Measurements from ENCODE around the gene TMEM203. TPM values are rescaled to one million over a fixed set of nuclear protein-coding genes. Genes with fewer than 3 reads are reported as not detected.
"Not testable (repeated sequence)": the region's sequence is repeated elsewhere in the genome, so short reads cannot be mapped to it uniquely, and the experiment has no call there.

The TMEM203 gene
- total RNA-seq, 1 donor from 2014 or later, result 24.3 TPM

- Histone ChIP-seq H3K27ac (no peak overlapping the region), H3K9me3 (no peaks in the 10 kb centered on the region), H3K4me3 (no peak overlapping the region), H3K27me3 (no peaks in the 10 kb centered on the region), H3K36me3 (peaks cover 14 to 20% of the 10 kb centered on the region in 2 donors), H3K4me1 (peaks cover 13 to 14% of the 10 kb centered on the region in 2 donors)
- intact Hi-C loops (cut with DNase I), result no loop called here
- no peak for DNase-seq (ENCODE audit: low spot score in 2 of 2)
- no peak for TF ChIP-seq CTCF (IDR thresholded peaks at IDR 0.05)
Measured at GRCh38 chr9:137245450-137246421, 40.3 kb upstream of the TMEM203 start.

- Histone ChIP-seq H3K4me3 (no peak overlapping the region), H3K27me3 (no peaks in the 10 kb centered on the region), H3K9me3 (no peaks in the 10 kb centered on the region), H3K36me3 (peaks cover 14 to 20% of the 10 kb centered on the region in 2 donors), H3K27ac (no peak overlapping the region), H3K4me1 (peaks cover 13 to 16% of the 10 kb centered on the region in 2 donors)
- DNase-seq (ENCODE audit: low spot score in 2 of 2), result no peak
- intact Hi-C loops (cut with DNase I), result no loop called here
- TF ChIP-seq CTCF (IDR thresholded peaks at IDR 0.05), result no peak
Measured at GRCh38 chr9:137244486-137245449, 39.3 kb upstream of the TMEM203 start.

- H3K27me3 ChIP-seq, result no peaks in the 10 kb centered on the region
- H3K36me3 ChIP-seq, result peaks cover 14 to 20% of the 10 kb centered on the region in 2 donors
- peaks cover 13 to 21% of the 10 kb centered on the region in 2 donors for H3K4me1 ChIP-seq
- intact Hi-C loops (cut with DNase I), result no loop called here
- H3K4me3 ChIP-seq, result no peak overlapping the region
- DNase-seq (ENCODE audit: low spot score in 2 of 2), result no peak
- H3K27ac ChIP-seq, result no peak overlapping the region
- no peaks in the 10 kb centered on the region for H3K9me3 ChIP-seq
- no peak for TF ChIP-seq CTCF (IDR thresholded peaks at IDR 0.05)
Measured at GRCh38 chr9:137243626-137244485, 38.4 kb upstream of the TMEM203 start.

DNA sequence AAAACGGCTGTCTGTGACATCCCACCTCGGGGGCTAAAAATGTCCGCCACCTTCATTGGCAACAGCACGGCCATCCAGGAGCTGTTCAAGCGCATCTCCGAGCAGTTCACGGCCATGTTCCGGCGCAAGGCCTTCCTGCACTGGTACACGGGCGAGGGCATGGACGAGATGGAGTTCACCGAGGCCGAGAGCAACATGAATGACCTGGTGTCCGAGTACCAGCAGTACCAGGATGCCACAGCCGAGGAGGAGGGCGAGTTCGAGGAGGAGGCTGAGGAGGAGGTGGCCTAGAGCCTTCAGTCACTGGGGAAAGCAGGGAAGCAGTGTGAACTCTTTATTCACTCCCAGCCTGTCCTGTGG is 37.8 kb upstream of the TMEM203 start:
- H3K27me3 ChIP-seq; intact Hi-C loops (cut with DNase I); H3K27ac ChIP-seq; H3K4me3 ChIP-seq; DNase-seq (ENCODE audit: low spot score in 2 of 2); H3K9me3 ChIP-seq: not testable (repeated sequence)
- peaks cover 14 to 20% of the 10 kb centered on the region in 2 donors for H3K36me3 ChIP-seq
- peaks cover 13 to 21% of the 10 kb centered on the region in 2 donors for H3K4me1 ChIP-seq

GRCh38 chr9:137242269-137243203 is 37.1 kb upstream of the TMEM203 start:
- peak overlapping the region; percentile 81 to 93 for H3K4me3 ChIP-seq
- peaks cover 13 to 21% of the 10 kb centered on the region in 2 donors for H3K4me1 ChIP-seq
- peak overlapping the region; percentile 88 to 90 for H3K27ac ChIP-seq
- intact Hi-C loops (cut with DNase I), result no loop called here
- H3K27me3 ChIP-seq, result no peaks in the 10 kb centered on the region
- DNase-seq (ENCODE audit: low spot score in 2 of 2), result no peak
- H3K36me3 ChIP-seq, result peaks cover 14 to 20% of the 10 kb centered on the region in 2 donors
- no peak for TF ChIP-seq CTCF (IDR thresholded peaks at IDR 0.05)
- H3K9me3 ChIP-seq, result no peaks in the 10 kb centered on the region

All from ascending aorta (tissue), 2 donors.